Posterior cingulate gyrus (tissue), 11 donors: ENCODE measurements around the gene KBTBD2.
"Not testable (repeated sequence)": the region's sequence is repeated elsewhere in the genome, so short reads cannot be mapped to it uniquely, and the experiment has no call there.

ENCODE experiments used
- DNase-seq, 10 donors: peaks; one replicate each; pipeline versions ENCODE4 v3.0.0 to v3.0.0-alpha.2; 2020 to 2021; ENCODE audit warnings: mixed read lengths in 3 of 10
- intact Hi-C: fragments of 100-400 bp; cut with DNase I; formaldehyde crosslinking; loops from one replicate; pipeline ENCODE4 v1.15.1; 2023

Gene KBTBD2

DNA sequence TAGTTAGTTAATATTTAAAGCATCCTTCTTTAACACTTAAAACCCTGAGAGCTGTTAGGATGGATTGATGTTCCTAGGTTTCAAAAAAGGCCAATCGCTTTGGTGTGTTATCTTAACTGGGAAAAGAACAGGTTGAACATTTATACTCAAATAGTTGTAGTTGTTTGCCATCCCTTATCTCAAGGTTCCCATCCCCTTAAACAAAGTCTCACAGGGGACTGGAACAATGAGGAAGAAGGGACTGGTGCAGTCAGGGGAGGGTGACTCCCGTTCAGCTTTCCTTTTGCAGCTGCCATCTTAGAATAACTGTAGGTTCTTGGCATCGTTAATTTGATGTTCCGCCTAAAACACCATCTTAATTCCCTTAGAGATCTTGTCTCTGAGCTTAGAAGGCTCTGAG lies 2.6 kb upstream of the KBTBD2 start:
- no peak for DNase-seq
- intact Hi-C loops = loop anchor here (5.0 kb wide), 2 partner anchors 47 to 168 kb away; partner anchors contain the start of gene NT5C3A

DNA sequence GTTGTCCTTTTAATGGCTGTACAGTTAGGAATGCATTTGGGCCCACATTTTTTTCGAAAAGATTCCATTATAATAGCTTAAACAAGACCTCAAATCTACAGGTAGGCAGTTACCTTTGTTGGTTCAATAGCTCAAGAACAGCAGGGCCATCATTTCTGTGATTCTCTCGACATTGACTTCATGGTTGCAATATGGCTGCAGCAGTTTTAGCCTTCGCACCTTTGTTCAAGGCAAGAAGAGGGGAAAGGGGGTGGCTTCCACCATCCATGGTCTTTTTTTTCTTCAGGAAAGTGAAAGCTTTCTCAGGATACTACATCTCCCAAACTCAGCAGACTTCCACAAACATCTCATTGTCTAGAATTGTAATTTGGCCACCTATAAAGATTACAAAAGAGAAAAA lies 2.2 kb upstream of the KBTBD2 start:
- intact Hi-C loops = loop anchor here (5.0 kb wide), 2 partner anchors 46 to 169 kb away; partner anchors contain the start of gene NT5C3A

DNA sequence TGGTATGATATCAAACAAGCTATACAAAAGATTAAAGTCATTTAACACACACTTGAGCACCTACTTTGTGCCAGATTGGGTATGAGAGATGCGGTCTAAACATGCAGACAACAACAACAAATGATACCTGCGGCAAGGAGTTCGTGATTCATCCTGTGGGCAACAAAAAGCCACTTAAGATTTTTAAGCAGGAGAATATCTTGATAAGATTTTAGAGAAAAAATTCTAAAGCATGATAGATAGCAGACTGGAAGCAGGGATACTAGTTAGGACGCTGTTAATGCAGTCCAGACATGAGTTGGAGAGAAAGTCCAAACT lies 1.6 kb upstream of the KBTBD2 start:
- intact Hi-C loops = loop anchor here (5.0 kb wide), 2 partner anchors 46 to 169 kb away; partner anchors contain the start of gene NT5C3A
- DNase-seq = no peak

More for the DNA sequence above, 2.2 kb upstream of the KBTBD2 start:
- no peak for DNase-seq

DNA sequence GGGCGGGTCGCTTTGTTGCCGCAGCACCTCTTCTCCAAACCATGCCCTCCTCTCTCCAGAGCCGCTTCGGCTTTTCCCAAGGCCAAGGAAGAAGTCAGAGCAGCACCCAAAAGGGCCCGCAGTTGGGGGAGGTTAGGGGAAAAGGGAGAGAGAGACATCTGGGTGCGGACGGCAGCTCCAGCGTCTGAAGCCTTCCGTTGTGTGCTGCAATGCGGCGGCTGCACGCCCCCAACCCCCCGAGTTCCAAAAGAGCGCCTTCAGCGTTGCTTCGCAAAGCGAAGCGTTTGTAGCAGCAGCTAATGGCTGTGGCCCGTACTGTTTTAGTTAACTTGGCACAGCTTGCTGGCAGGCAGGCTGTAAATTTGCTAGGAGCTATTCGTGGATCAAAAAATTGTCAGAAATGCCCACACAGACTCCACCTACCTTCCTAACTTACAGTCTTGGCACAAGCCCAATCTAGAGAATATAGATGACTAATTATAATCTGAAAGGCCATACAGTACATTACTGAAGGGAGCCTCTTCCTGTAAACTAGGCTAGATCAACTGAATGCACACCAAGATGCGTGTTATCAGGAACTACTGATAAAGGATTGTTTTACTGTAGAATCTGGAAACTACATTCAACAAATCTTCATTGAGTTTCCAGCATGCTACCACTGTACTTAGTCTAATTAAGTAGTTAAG lies 1.1 kb upstream of the KBTBD2 start:
- peak; percentile 29 to 91 (median 36) for DNase-seq
- intact Hi-C loops = loop anchor here (1.0 to 5.0 kb wide), 3 partner anchors 45 to 170 kb away; partner anchors contain the start of gene NT5C3A

DNA sequence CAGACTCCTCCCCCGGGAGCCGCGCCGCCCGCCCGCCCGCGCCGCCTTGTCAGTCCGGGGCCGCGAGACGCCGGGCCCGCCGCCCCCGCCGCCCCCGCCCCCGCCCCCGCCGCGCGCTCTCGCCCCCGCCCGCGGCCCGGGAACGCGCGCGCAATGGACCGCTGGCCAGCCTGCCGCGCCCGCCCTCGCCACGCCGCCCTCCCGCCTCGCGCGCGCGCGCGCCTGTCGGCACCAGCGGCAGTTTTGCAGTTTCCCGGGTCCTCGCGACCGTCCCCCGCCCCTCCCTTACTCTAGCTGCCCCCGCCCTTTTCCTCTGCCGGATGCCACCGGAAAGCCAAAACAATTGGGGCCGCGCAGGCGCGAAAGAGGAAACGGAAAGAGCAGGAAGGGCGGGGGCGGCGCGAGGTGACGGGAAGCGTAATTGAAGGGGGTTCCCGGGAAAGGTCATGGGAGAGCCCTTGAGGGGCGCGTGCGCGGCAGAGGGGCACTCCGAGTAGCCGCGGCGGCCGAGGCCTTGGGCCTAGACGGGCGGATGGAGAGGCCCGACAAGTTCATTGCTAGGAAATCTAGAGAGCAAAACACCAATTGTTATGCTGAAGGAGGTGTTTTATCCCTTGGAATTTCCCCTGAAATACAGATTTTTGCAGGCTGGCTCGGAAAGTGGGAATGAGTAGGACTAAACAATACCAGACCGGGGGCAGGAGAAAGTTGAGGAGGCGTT lies 400 bp upstream of the KBTBD2 start:
- DNase-seq = peak; percentile 93 to 99 (median 94)
- intact Hi-C loops = loop anchor here (1.0 to 5.0 kb wide), 3 partner anchors 45 to 170 kb away; partner anchors contain the start of gene NT5C3A

DNA sequence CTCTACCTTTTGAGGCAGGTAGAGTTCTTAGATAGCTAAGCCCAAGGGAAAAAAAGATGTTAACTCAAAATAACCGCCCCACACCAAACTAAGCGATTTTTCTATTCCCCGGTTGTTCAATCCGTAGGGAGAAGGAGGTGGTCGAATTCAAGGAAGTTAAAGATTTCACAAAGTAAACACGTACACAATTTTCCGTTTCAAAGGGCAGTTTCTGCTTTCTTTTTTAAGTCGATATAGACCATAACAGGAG lies 842 bp downstream of the KBTBD2 start:
- intact Hi-C loops = loop anchor here (5.0 kb wide), 2 partner anchors 43 to 172 kb away; partner anchors contain the start of gene NT5C3A
- no peak for DNase-seq

DNA sequence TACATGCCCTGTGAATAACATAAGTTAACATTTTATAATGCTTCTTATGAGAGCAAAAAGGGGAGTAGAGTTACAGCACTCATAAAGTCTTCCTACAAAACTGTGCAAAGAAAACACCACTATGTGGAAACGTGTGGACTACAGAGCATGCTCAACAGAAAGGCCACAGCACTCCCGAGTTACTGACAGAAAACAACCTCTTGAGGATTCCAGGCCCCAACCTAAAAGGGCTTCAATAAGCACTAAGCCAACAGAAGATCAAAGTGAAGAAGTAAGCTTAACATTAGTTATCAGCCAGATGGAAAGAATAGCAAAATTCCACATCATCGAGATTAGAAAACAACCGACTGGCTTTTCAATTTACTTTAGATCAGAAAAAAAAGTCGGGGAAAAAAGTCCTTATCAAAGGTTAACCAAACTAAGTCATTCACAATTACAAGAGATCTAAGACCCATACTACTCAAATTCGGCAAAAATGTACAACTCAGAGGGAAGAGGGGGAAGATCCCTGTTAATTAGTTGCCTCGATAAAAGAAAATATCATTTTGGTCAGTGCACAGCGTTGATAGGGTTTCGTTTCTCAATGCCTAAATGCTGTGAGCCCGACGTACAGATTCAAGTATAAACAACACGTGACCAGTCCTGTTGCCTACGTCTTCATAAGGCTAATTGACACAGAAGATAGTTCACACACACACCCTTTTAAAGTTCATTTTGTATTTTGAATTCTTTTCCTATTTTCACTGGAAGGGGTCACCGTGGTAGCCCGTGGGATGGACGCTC lies 1.4 kb downstream of the KBTBD2 start:
- no peak for DNase-seq
- intact Hi-C loops = loop anchor here (5.0 kb wide), 2 partner anchors 43 to 172 kb away; partner anchors contain the start of gene NT5C3A

DNA sequence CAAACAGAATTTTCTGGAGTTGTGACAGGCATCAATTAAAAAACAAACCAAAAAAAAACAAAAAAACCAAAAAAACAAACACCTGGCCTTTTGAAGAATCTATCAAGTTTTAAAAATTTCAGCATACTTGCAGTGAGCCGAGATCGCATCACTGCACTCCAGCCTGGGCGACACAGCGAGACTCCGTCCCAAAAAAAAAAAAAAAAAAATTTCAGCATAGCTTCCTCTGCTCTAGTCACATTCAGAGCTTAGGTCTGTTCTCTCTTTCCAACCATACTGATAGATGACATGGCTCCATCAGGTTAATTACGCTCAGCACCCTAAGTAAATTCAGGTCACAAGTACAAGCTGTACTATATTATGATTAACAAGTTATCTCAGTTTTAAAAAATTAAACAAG lies 3.1 kb downstream of the KBTBD2 start:
- intact Hi-C loops = no loop called here
- DNase-seq = no peak

DNA sequence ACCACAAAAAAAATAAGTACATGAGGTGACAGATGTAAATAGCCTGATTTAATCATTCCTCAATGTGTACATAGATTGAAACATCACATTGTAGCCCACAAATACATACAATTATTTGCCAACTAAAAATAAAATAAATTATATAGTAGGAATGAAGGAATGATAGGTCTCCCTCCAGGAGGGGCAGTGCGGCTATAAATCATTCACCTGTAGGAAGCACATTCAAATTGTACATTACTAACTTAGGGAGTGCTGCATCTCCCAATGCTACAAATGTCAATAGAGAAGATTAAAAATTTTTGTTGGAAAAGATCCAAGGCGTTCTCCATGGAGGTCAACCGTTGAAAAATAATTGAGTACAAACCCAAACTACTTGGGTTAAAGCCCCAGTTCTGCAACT lies 4.2 kb downstream of the KBTBD2 start:
- intact Hi-C loops = no loop called here
- DNase-seq = no peak

DNA sequence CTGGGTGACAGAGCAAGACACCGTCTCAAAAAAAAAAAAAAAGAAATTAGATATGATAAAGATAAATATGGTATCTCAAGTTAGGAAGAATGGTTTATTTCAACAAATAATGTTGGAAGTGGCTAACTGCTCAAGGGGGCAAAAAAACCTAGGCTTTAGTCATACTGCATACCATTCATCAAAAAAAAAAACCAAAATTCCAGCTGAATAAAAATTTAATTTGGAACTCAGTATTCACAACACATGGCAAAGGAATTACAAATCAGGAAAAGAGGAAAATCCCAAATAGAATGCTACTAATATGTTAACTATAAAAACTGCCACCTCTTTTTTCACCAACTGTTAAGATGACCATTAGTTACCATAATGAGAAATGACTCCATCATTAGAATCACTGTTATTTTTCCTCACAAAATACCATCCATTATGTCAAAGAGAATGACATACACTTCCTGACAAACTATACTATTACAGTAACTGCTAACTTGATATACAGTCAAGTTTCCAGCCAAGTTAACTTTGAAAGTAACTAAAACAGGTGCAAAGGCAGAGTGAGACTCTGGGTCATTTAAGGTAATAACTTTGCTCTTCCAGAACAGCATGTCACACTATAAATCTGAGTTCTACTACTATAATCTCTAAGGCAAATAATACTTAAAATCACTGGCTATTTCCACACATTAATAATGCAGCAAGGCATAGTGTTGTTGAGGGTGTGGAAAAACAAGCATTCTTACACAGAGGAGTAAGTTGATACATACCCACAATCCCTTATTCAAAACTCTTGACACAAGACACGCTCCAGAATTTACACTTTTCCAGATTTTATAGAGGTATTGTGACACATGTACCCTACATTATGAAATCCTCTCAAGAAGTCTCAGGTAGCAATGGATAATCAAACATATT lies 10.2 kb downstream of the KBTBD2 start:
- DNase-seq = no peak
- intact Hi-C loops = no loop called here

DNA sequence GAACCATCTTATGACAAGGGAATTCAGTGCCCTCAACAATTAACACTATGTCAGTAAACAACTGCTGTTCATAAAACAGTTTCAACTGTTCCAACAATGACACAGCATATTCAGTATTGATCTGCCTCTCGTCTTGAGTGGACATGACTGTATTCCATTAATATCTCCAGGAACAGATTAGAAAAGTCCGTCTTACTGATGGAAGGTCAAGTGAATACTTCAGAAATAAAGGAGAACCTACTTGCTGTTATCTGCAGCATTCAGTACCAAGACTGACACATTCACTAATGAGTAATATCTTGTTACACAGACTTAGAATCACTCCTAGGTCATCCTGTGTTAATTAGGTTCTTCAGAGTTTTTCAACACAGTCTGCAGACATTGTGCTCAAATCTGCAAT lies 12.1 kb downstream of the KBTBD2 start:
- intact Hi-C loops = no loop called here

DNA sequence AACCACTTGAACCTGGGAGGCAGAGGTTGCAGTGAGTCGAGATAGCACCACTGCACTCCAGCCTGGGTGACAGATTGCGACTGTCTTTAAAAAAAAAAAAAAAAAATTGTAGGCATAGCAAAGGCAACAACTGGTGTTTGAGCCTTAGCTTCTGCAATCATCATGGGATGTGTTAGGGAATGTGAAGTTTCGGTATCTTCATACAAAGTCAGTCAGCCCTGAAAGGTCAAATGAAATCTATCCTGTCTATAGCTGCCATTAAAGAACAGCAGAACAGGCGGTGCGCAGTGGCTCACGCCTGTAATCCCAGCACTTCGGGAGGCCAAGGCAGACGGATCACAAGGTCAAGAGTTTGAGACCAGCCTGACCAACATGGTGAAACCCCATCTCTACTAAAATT lies 13.5 kb downstream of the KBTBD2 start:
- DNase-seq, intact Hi-C loops: not testable (repeated sequence)

More for the DNA sequence above, 12.1 kb downstream of the KBTBD2 start:
- no peak for DNase-seq

DNA sequence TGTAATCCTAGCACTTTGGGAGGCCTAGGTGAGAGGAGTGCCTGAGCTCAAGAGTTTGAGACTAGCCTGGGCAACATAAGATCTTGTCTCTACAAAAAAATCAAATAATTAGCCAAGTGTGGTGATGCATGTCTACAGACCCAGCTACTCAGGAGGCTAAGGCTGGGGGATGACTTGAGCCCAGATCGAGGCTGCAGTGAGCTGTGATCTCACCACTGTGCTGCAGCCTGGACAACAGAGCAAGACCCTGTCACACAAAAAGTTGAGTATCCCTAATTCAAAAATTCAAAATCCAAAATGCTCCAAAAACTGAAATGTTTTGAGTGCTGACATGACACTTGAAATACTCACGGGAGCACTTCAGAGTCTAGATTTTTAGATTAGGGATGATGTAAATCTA lies 19.1 kb downstream of the KBTBD2 start:
- DNase-seq = no peak
- intact Hi-C loops = no loop called here

DNA sequence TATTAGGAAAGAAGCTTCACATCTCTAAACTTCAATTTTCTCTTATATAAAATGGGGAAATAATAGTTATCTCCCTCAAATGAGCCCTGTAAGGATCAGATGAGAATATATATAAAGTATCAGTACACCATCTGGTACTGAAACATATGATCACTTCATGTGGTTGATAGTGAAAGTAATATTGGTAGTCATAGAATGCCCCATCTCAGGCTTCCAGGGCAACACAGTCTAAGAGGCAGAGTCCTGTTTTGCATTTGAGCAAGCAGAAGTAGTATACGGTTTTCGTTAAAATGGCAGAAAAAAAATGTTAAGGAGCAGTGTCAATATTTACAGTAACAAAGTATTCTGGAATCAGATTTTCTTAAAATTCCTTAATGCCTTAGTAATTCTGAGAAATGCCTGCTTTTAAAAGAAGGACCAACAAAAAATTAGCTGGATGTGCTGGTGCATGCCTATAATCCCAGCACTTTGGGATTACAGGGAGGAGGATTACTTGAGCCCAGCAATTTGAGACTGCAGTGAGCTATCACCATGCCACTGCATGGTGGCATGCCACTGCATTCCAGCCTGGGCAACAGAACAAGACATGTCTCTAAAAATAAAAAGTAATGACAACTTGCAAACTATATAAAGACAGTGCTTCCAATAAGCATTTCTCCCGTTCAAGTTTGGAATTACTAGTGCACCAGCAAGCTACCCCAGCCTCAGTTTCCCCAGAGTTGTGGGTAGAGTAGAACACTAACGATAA lies 19.8 kb downstream of the KBTBD2 start:
- DNase-seq = no peak
- intact Hi-C loops = no loop called here

DNA sequence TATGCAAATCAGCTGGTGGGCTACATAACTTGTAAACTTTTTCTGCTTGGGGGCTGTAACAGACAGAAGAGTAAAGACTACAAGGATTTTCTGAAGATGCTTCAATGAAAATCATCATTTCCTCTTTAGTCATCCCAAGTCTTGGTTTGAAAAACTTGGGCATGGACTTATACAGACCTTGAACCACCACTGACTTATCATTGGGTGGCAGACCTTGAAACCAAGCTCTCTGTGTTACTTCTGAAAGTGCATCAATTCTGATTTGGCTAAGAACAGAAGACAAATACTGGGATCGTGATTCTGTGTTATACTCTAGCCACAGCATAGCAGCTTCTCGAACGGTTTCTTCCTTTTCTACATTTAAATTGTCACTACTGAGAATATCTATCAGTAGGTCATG lies 21.3 kb downstream of the KBTBD2 start:
- intact Hi-C loops = no loop called here

DNA sequence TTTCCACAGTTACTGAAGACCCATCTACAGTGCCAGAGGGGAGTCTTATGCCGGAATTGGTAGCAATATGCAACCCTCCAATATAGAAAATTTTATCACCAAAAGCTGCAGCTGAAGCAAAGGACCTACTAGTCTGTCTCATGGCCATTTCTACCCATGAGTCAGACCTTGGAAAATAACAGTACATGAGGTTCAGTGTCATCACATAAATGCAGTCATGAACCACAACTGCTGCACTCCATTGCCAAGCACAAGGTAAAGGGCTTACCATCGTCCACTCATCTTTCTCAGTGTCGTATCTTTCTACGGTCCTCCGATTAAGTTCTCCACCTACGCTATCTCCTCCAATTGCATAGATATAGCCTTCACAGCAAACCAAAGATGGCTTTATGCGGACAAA lies 21.8 kb downstream of the KBTBD2 start:
- intact Hi-C loops = no loop called here
- no peak for DNase-seq

More for the DNA sequence above, 21.3 kb downstream of the KBTBD2 start:
- DNase-seq = no peak

DNA sequence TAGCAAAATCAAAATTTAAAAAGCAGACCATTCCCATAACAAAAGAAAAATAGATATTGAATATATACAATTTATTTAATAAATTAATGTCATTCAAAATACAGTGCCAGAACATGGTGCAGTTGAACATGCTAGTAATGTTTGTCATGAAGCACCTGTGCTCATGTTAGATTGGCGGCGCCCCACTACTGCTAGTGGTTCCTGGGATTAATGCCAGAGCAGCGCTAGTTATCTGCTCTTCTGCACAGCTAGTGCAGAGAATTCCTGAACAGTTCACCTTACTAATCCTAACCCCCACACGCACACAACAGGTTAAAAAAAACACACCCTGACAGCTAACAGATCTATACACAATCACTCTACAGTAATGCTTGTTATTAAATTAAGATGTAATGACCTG lies 23.4 kb downstream of the KBTBD2 start:
- intact Hi-C loops = no loop called here
- DNase-seq = no peak

DNA sequence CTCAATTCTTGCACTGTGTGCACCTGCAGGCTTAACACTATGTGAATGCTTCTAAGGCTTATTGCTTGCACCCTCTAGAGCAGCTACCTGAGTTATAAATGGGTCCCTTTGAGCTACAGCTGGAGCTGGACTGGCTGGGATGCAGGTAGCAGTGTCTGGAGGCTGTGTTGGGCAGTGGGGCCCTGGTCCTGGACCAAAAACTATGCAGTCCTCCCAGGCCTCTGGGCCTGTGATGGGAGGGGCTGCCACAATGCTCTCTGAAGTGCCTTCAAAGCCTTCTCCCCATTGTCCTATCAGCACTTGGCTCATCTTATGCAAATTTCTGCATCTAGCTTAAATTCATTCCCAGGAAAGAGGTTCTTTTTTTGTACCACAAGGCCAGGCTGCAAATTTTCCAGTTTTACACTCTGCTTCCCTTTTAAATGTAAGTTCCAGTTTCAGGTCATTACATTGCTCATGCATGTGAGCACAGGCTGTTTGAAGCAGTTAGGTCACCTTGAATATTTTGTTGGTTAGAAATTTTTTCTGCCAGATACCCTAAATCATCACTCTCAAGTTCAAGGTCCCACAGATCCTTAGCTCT lies 26.0 kb downstream of the KBTBD2 start:
- DNase-seq = no peak
- intact Hi-C loops = no loop called here

DNA sequence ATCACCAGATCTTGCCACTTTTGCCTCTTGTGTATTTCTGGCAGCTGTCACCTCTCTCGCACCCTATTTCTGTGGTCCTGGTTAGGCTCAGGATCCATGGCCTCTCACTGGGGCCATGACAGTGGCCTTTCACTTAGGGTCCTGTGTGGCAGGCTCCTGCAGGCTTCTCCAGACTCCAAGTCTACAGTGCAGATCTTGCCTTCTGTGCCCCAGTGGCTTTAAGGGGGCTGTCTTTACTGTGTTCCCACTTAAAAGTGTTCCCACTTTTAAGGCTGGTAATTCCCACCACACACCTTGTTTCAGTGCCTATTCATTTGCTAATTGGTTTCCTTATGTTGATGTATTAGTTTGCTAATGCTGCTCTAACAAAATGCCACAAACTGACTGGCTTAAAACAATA lies 27.7 kb downstream of the KBTBD2 start:
- intact Hi-C loops, DNase-seq: not testable (repeated sequence)
